ENCODE data around the gene WDR83.
"Not testable (repeated sequence)": the region's sequence is repeated elsewhere in the genome, so short reads cannot be mapped to it uniquely, and the experiment has no call there.

WDR83 gene, protein sequence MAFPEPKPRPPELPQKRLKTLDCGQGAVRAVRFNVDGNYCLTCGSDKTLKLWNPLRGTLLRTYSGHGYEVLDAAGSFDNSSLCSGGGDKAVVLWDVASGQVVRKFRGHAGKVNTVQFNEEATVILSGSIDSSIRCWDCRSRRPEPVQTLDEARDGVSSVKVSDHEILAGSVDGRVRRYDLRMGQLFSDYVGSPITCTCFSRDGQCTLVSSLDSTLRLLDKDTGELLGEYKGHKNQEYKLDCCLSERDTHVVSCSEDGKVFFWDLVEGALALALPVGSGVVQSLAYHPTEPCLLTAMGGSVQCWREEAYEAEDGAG

DNA sequence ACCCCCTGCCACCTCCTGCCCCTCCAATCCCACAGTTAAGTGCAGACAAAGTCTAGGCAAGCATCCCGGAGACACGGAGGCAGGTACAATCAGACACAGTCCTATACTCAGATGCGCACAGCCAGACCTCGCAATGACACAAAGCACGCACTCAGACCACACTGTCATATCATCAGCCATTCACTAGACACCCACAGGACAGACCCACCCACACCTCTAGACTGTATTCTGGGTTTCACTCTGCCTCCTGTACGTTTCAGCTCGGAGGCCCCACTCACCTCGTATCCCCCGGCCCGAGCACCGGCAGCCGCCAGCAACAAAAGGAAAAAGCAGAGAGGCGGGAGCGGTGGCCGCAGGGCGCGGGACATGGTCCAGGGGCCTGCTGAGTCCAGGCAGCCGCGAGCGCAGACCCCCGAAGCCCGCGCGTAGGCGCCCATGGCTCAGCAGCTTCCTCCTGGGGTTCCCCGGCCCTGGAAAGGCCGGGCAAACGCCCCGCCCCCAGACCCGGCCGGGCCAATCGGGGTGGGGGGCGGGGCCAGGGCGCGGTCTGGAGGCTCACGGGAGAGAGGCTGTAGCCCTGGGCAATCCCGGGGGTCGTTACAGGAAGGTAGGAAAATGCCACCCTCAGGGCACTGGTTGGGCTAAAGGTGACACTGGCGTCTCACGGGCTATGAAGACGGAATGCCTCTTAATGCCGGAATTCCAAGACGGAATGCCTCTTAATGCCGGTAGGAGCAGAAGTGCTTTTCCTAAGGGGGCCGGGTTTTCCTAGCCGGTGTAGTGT is at the start of gene WDR83, which contains the start of gene MAN2B1:
Gene WDR83 (plus strand): TSS at position 543 of the 784 bp plus-strand sequence. CDS start 2,984 bp downstream, outside the sequence.
Gene MAN2B1 (minus strand): TSS at position 478 of the 784 bp plus-strand sequence. CDS start 41 bp downstream, at position 437.
- DNase-seq = peak; percentile 73
- in situ Hi-C loops (cut with HindIII; ENCODE audit: low pct_ligation_motif_present, low pct_unique_long_range_greater_than_20kb, low sequenced_read_pairs) = no loop called here

DNA sequence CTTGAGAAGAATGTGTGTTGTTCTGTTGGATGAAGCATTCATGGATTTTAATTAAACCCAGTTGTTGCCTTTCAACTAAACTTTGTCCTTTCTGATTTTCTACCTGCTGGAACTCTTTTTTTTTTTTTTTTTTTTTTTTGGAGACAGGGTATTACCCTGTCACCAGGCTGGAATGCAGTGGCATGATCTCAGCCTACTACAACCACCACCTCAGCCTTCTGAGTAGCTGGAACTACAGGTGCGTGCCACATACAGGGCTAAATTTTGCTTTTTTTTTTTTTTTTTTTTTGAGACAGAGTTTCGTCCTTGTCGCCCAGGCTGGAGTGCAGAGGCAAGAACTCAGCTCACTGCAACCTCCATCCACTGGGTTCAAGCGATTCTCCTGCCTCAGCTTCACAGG is 49.0 kb upstream of the WDR83 start:
- DNase-seq = no peak
- in situ Hi-C loops (cut with HindIII; ENCODE audit: low pct_ligation_motif_present, low pct_unique_long_range_greater_than_20kb, low sequenced_read_pairs) = no loop called here

DNA sequence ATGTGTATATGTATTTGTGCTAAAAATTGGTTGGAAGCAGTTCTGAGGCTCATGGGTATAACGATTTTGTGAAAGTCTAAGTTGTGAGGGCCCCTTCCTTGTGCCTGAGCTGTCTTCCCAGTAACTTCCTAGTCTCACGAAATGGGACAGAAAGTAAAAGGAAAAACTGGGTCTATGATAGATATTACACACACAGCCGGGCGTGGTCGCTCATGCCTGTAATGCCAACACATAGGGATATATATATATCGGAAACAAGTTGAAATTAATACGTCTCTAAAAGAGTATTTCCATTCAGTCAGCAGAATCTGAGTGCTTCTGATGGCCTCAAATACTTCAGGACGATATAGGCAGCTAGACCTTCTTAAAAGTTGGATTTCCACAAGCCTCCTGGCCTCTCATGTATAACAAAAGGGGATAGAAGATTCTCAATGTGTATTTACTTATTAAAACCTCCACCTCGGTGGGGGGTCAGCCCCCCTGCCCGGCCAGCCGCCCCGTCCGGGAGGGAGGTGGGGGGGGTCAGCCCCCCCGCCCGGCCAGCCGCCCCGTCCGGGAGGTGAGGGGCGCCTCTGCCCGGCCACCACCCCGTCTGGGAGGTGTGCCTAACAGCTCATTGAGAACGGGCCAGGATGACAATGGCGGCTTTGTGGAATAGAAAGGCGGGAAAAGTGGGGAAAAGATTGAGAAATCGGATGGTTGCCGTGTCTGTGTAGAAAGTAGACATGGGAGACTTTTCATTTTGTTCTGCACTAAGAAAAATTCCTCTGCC is 45.2 kb upstream of the WDR83 start:
- in situ Hi-C loops (cut with HindIII; ENCODE audit: low pct_ligation_motif_present, low pct_unique_long_range_greater_than_20kb, low sequenced_read_pairs); DNase-seq: not testable (repeated sequence)

DNA sequence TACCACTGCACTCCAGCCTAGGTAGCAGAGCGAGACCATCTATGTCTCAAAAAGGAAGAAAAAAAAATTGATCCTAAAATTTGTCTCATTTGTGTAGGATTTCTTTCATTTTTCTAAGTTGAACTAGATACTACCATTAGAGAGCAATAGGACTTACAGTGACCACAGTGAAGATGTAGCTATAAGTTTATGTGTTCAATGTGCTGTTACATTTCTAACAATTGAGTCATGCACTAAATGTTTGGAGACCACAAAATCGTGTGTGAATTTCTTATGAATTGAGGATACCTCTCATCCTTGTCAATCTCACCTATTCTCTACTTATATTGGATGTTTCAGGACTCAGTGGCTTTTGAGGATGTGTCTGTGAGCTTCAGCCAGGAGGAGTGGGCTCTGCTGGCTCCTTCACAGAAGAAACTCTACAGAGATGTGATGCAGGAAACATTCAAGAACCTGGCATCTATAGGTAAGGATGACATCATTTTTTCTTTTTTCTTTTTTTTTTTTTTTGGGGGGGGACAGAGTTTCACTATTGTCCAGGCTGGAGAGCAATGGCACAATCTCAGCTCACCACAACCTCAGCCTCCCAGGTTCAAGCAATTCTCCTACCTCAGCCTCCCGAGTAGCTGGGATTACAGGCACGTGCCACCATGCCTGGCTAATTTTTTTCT is 43.1 kb upstream of the WDR83 start:
- in situ Hi-C loops (cut with HindIII; ENCODE audit: low pct_ligation_motif_present, low pct_unique_long_range_greater_than_20kb, low sequenced_read_pairs) = no loop called here
- DNase-seq = no peak

DNA sequence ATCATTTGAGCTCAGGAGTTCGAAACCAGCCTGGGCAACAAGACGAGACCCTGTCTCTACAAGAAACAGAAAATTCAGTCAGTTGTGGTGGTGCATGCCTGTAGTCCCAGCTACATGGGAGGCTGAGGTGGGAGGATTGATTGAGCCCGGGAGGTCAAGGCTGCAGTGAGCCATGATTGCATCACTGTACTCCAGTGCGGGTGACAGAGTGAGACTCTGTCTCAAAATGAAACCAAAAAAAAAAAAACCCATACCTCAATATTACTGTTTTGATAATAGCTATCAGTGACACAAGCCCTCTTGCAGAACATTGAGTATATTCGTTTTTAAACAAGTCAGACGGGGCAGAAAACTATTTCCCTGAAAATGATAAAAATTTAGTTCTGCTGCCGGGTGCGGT is 39.6 kb upstream of the WDR83 start:
- no peak for DNase-seq
- in situ Hi-C loops (cut with HindIII; ENCODE audit: low pct_ligation_motif_present, low pct_unique_long_range_greater_than_20kb, low sequenced_read_pairs) = no loop called here

DNA sequence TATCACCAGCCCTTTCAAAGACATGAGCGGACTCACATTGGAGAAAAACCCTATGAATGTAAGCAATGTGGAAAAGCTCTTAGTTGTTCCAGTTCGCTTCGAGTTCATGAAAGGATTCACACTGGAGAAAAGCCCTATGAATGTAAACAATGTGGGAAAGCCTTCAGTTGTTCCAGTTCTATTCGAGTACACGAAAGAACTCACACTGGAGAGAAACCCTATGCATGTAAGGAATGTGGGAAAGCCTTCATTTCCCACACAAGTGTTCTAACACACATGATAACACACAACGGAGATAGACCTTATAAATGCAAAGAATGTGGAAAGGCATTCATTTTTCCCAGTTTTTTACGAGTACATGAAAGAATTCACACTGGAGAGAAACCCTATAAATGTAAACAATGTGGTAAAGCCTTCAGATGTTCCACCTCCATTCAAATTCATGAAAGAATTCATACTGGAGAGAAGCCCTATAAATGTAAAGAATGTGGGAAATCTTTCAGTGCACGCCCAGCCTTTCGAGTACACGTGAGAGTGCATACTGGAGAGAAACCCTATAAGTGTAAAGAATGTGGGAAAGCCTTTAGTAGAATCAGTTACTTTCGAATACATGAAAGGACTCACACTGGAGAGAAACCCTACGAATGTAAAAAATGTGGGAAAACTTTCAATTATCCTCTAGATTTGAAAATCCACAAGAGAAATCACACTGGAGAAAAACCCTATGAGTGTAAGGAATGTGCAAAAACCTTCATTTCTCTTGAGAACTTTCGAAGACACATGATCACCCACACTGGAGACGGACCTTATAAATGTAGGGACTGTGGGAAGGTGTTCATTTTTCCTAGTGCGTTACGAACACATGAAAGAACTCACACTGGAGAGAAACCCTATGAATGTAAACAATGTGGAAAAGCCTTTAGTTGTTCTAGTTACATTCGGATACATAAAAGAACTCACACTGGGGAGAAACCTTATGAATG is 38.3 kb upstream of the WDR83 start:
- in situ Hi-C loops (cut with HindIII; ENCODE audit: low pct_ligation_motif_present, low pct_unique_long_range_greater_than_20kb, low sequenced_read_pairs) = no loop called here
- DNase-seq = peak; percentile 33

DNA sequence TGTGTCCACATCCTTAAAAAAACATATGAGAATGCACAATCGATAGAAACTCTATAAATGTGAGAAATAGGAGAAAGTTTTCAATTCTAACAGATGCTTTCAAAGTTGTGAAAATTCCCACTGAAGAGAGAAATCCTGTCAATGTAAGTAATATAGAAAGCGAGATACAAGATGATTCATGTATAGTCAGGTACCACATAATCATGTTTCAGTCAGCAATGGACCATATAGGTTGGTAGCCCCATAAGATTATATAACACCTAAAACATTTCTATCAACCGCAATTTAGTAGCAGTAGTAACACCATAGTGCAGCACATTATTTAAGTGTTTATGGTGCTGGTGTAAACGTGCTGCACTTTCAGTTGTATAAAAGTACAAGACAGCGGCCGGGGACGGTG is 37.4 kb upstream of the WDR83 start:
- in situ Hi-C loops (cut with HindIII; ENCODE audit: low pct_ligation_motif_present, low pct_unique_long_range_greater_than_20kb, low sequenced_read_pairs) = no loop called here
- no peak for DNase-seq

DNA sequence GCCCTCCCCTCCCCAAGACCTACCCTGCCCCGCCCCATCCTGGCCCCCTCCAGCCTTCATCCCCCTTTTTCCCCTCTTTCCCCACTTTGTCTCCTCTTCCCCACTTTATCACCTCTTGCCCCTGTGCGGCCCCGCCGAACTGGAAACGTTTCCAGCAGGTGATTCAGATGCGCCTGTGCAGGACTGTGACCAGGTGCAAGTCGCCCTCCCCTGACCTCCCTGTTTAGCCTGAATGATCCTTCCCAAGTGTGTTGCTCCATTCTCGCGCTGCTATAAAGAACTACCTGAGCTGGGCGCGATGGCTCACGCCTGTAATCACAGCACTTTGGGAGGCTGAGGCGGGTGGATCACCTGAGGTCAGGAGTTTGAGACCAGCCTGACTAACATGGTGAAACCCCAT is 30.0 kb upstream of the WDR83 start:
- no peak for DNase-seq
- in situ Hi-C loops (cut with HindIII; ENCODE audit: low pct_ligation_motif_present, low pct_unique_long_range_greater_than_20kb, low sequenced_read_pairs) = no loop called here

DNA sequence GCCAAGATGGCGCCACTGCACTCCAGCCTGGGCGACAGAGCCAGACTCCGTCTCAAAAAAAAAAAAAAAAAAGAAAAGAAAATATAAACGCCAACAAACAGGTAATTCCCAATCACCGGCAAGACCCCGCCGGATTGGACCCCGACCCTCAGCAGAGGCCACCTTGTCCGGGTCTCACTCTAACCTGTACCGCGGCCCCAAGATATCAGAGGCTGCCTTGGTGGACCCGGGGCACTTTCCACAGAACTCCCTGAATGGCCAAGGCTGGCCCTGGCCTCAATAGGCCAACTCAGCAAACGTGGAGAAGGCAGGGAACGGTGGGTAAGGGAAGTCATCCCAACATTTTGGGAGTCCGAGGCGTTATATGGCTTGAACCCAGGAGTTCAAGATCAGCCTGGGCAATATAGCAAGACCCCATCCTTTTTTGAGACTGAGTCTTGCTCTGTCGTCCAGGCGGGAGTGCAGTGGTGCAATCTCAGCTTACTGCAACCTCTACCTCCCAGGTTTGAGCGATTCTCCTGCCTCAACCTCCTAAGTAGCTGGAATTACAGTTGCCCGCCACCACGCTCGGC is 27.9 kb upstream of the WDR83 start:
- in situ Hi-C loops (cut with HindIII; ENCODE audit: low pct_ligation_motif_present, low pct_unique_long_range_greater_than_20kb, low sequenced_read_pairs) = no loop called here

DNA sequence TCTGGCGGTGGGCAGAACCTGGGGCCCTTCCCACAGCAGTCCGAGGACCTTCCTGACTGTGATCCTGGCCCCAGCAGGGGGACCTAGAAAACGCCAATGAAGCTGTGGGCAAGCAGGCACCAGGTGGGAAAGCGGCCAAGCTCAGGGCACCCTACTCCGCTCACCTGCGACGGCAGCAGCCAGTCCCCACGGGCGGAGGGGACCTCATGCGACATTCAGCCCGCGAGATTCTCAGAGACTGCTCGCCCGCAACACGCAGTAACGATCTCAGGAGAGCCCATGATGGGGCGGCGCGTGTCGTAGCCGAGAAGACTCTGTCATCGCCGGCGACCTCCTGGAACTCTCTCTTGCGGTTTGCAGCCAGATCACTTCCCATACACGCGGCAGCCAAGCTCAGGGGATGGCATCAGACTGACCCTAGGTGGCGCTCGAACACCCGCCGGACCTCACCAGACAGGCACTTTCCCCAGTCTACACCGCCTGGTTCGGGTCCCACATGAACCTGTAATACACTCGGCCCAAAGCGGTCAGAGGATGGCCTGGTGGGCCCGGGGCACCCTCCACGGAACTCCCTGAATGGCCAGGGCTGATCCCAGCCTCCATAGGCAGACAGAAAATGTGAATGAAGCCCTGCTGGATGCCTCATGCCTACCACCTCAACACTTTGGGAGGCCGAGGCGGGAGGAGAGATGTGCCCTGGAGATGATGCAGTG is 26.6 kb upstream of the WDR83 start:
- in situ Hi-C loops (cut with HindIII; ENCODE audit: low pct_ligation_motif_present, low pct_unique_long_range_greater_than_20kb, low sequenced_read_pairs) = no loop called here
- no peak for DNase-seq

More for the DNA sequence above, 27.9 kb upstream of the WDR83 start:
- DNase-seq = no peak

DNA sequence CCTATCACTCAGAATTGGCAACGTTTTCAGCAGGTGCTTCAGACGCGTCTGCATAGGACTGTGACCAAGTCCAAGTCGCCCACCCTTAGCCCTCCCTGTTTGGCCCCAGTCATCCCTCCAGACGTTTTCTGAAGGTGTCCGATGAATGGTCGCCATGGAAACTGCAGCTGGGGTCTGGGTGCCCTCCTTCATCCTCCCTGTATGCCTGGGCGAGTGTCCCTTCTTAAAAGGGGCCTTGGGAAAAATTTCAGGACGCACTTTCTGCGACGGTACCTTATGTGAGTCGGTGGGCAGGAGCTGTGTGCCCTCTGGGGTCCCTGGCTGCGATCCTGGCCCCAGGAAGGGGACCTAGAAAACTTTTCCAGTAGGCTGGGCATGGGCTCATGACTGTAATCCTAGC is 25.2 kb upstream of the WDR83 start:
- DNase-seq = no peak
- in situ Hi-C loops (cut with HindIII; ENCODE audit: low pct_ligation_motif_present, low pct_unique_long_range_greater_than_20kb, low sequenced_read_pairs) = no loop called here

DNA sequence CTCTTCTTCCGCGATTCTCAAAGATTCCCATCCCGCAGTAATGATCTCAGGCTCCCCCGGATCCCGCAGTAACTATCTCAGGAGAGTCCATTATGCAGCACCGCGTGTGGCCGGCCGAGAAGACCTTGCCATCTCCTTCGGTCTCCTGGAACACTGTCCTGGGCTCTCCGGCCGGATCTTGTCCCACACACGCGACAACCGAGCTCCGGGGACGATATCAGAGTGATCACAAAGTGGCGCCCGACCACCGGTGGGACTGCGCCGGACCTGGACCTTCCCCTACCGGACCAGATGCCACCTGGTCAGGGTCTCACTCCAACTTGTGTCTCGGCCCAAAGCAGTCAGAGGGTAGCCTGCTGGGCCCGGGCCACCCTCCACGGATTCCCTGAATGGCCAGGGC is 24.1 kb upstream of the WDR83 start:
- in situ Hi-C loops (cut with HindIII; ENCODE audit: low pct_ligation_motif_present, low pct_unique_long_range_greater_than_20kb, low sequenced_read_pairs) = no loop called here
- DNase-seq = no peak

DNA sequence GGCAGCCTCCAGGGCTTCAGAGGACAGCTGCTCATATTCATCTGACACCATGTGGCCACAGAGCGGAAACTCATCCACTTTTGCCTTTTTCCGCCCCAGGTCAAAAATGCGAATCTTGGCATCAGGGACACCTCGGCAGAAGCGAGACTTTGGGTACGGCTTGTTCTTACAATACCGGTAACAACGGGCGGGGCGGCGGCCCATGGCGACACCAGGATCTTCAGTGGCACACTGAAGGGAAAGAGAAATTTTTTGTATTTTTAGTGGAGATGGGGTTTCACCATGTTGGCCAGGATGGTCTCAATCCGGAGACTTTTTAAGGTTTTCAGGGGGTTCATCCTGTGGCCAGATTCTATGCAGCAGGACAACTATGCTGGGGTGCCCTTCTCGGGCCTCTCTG is 22.9 kb upstream of the WDR83 start:
- in situ Hi-C loops (cut with HindIII; ENCODE audit: low pct_ligation_motif_present, low pct_unique_long_range_greater_than_20kb, low sequenced_read_pairs); DNase-seq: not testable (repeated sequence)

DNA sequence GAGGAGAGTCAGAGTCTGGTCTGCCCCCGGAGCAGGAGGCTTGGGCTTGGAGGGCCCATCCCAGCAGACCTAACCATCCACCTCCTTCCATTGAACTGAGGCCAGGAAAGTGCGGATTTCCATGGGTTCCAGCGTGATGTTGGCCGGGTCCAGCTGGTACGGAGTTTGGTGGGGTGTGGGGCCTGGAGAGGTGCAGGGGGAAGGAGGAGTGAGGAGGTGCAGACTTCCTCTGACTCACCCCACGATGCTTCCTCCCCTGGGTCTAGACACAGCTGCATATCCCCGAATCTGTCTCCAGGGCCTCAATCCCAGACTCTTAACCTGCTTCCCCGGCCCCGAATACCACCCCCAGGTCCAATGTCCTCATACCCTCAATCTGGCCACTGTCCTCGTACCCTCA is 20.1 kb upstream of the WDR83 start:
- DNase-seq = no peak

DNA sequence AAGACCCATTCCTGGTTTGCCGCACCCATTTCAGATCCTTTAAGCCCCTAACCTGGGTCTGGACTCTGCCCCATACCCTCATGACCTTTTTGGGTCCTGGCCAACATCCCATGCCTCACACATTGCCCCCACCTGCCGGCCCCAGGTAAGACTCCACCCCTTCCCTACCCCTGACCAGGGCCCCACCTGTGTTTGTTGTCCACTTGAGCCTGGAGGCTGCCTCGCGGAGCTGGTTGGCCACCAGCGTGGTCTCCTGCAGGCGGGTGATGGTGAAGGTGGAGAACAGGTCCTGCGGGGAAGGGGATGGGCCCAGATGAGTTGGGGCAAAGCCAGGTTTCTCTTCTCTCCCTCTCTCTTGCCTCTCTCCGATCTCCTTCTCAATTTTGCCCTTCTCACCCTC is 19.6 kb upstream of the WDR83 start:
- in situ Hi-C loops (cut with HindIII; ENCODE audit: low pct_ligation_motif_present, low pct_unique_long_range_greater_than_20kb, low sequenced_read_pairs) = no loop called here
- DNase-seq = no peak

More for the DNA sequence above, 20.1 kb upstream of the WDR83 start:
- in situ Hi-C loops (cut with HindIII; ENCODE audit: low pct_ligation_motif_present, low pct_unique_long_range_greater_than_20kb, low sequenced_read_pairs) = no loop called here

DNA sequence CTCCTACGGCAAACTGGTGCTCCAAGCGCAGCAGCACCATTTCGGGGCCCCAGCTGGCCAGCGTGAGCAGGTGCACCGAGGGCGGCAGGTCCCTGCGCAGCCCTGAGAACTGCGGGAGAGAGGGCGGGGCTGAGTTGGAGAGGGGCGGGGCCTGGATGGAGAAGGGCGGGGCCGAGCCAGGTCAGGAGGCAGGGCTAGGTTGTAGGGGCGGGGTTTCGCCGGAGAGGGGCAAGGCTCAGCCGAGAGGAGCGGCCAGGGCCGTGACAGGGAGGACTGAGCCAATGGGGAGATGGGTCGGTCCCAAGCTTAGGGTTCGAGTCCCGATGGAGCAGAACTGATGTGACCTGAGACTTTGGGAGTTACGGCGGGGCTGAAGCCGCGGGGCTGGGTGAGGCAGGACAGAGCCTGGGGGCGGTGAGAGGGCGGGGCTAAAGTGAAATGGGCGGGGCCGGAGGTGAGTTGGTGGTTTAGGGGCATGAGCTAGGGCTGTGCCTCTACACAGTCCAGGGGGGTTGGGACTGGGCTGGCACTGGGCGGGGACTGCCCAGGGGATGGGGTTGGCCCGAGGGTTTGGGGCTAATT is 19.0 kb upstream of the WDR83 start:
- in situ Hi-C loops (cut with HindIII; ENCODE audit: low pct_ligation_motif_present, low pct_unique_long_range_greater_than_20kb, low sequenced_read_pairs) = no loop called here
- no peak for DNase-seq
